K562 (cell line): ENCODE data around the gene PAQR7. TPM values are rescaled to one million over a fixed set of nuclear protein-coding genes. Genes with fewer than 3 reads are reported as not detected.

Experiments
- ATAC-seq: fragments of 200-7000 bp; cut with Tn5 transposase; 3 replicates; pipeline ENCODE4 v1.9.1; 2020; ENCODE audit warnings: moderate library complexity
- BruUV-seq: library from RNA; stranded (reverse); fragments of 400-500 nt; replicated peaks from 2 replicates; lab custom pipeline; 2021; lab: Mats Ljungman, UMichigan
- CTCF ChIA-PET: fragments of 300-600 bp; formaldehyde crosslinking; extraction: SDS; loops from one replicate; lab custom pipeline; 2021; ENCODE audit warnings: low intra/inter-chr PET ratio; lab: Yijun Ruan, JAX
- POLR2A ChIA-PET: fragments of 300-600, 350-650 bp; sonication (Branson Sonifier 250); formaldehyde crosslinking; extraction: SDS; loops from one replicate; lab custom pipeline; 2021; ENCODE audit warnings: antibody characterized with exemption, inconsistent platforms; lab: Yijun Ruan, JAX
- DNase-seq, 4 experiments: peaks; one replicate each; pipeline versions ENCODE4 v3.0.0 to v3.0.0-alpha.2; 2011 to 2018; ENCODE audit warnings: low spot score in 3 of 4, mixed read lengths in 3 of 4; ENCODE audit errors: extremely low read depth in 1 of 4
- FAIRE-seq: peaks from 2 replicates; lab custom pipeline; 2011; peaks lifted over from hg19 to GRCh38; lab: Jason Lieb, UNC
- H2AFZ ChIP-seq: 2 replicates; pipeline ENCODE4 v1.6.0; 2011; ENCODE audit warnings: low read depth, low read length, control low read depth, inconsistent platforms
- H3K27ac ChIP-seq: fragments of 200-600 bp; 3 replicates; pipeline ENCODE4 v1.8.0; 2011; ENCODE audit warnings: low read depth, mild to moderate bottlenecking, control low read depth, inconsistent platforms, low read length, moderate library complexity, mixed read lengths; ENCODE audit errors: extremely low read depth
- H3K27me3 ChIP-seq, 2 experiments: fragments of 300-600 bp in 1 of 2; 2 replicates in 1 of 2; 3 replicates in 1 of 2; pipeline versions ENCODE4 v1.6.0 to v1.8.0; 2011; ENCODE audit warnings: inconsistent platforms in 2 of 2, low read length in 2 of 2, mild to moderate bottlenecking in 1 of 2, mixed read lengths in 1 of 2, moderate library complexity in 1 of 2; ENCODE audit not compliant: control insufficient read depth in 2 of 2, insufficient read depth in 2 of 2
- H3K36me3 ChIP-seq: fragments of 300-600 bp; 3 replicates; pipeline ENCODE4 v1.8.0; 2011; ENCODE audit warnings: mild to moderate bottlenecking, low read length, inconsistent platforms; ENCODE audit not compliant: control insufficient read depth, insufficient read depth
- H3K4me1 ChIP-seq, 2 experiments: fragments of 200-600 bp in 1 of 2; replicated peaks in 1 of 2; 2 replicates in 1 of 2; 3 replicates in 1 of 2; pipeline versions ENCODE4 v1.5.1 to v1.8.0; 2011; ENCODE audit warnings: inconsistent platforms in 2 of 2, low read length in 2 of 2, mild to moderate bottlenecking in 1 of 2, mixed read lengths in 1 of 2, moderate library complexity in 1 of 2; ENCODE audit not compliant: control insufficient read depth in 2 of 2, insufficient read depth in 2 of 2
- H3K4me2 ChIP-seq: 2 replicates; pipeline ENCODE4 v1.6.1; 2011; ENCODE audit warnings: low read length, control low read depth, inconsistent platforms, mixed read lengths; ENCODE audit not compliant: insufficient read depth
- H3K4me3 ChIP-seq: fragments of 200-600 bp; sonication (generic), shearing (Covaris generic); 2 replicates; pipeline ENCODE4 v1.5.1; 2016; ENCODE audit warnings: control low read depth, inconsistent platforms
- H3K79me2 ChIP-seq: fragments of 200-600 bp; 3 replicates; pipeline ENCODE4 v1.8.0; 2011; ENCODE audit warnings: low read length, inconsistent platforms; ENCODE audit not compliant: control insufficient read depth, insufficient read depth
- H3K9ac ChIP-seq, 2 experiments: 2 replicates each; pipeline versions ENCODE4 v1.6.0 to v1.6.1; 2011; ENCODE audit warnings: low read depth in 2 of 2, low read length in 2 of 2, control low read depth in 1 of 2, inconsistent platforms in 1 of 2, mild to moderate bottlenecking in 1 of 2, mixed read lengths in 1 of 2; ENCODE audit not compliant: insufficient read depth in 1 of 2
- H3K9me1 ChIP-seq: one replicate; pipeline ENCODE4 v1.6.0; 2011; ENCODE audit warnings: inconsistent platforms, mild to moderate bottlenecking, low read length, moderate library complexity; ENCODE audit not compliant: control insufficient read depth, insufficient read depth
- H3K9me3 ChIP-seq: replicated peaks from 2 replicates; pipeline ENCODE4 v1.5.1; 2011; ENCODE audit warnings: low read depth, low read length, inconsistent platforms; ENCODE audit not compliant: control insufficient read depth, insufficient read depth
- H4K20me1 ChIP-seq: replicated peaks from 2 replicates; pipeline ENCODE4 v1.6.1; 2011; ENCODE audit warnings: low read length, inconsistent platforms, mixed read lengths; ENCODE audit not compliant: control insufficient read depth, insufficient read depth
- BCOR ChIP-seq: fragments of 450-650 bp; IDR thresholded peaks from 2 replicates; pipeline ENCODE4 v1.6.1; 2016
- BRD4 ChIP-seq: fragments of 200-600 bp; sonication (generic); IDR thresholded peaks from 2 replicates; pipeline ENCODE4 v1.6.1; 2017; ENCODE audit warnings: inconsistent platforms
- CEBPB ChIP-seq: fragments of 450-650 bp; IDR thresholded peaks from 2 replicates; pipeline ENCODE4 v1.6.1; 2016; ENCODE audit warnings: missing genetic modification characterization, missing compliant biosample characterization
- CEBPG ChIP-seq, 3 experiments: fragments of 200-800 bp in 1 of 3; sonication (Bioruptor generic) in 1 of 3; sonication (generic) in 1 of 3; formaldehyde crosslinking in 1 of 3; IDR thresholded peaks in 2 of 3; conservative IDR thresholded peaks in 1 of 3; 2 replicates each; pipeline versions ENCODE4 v1.6.1 to v1.8.0; 2016 to 2022; ENCODE audit warnings: missing compliant biosample characterization in 2 of 3, missing genetic modification characterization in 2 of 3, mild to moderate bottlenecking in 1 of 3, missing genetic modification reagents in 1 of 3
- CEBPZ ChIP-seq: fragments of 150-350 bp; IDR thresholded peaks from 2 replicates; pipeline ENCODE4 v1.6.1; 2014; ENCODE audit warnings: low read depth, mild to moderate bottlenecking, low read length, borderline replicate concordance
- KDM1A ChIP-seq, 2 experiments: fragments of 450-650 bp; IDR thresholded peaks; 2 replicates each; pipeline ENCODE4 v1.6.1; 2016; ENCODE audit warnings: mild to moderate bottlenecking in 2 of 2
- RBM25 ChIP-seq: fragments of 200-400 bp; formaldehyde crosslinking; IDR thresholded peaks from 2 replicates; pipeline ENCODE4 v1.6.1; 2018; ENCODE audit warnings: low read length, low read depth, moderate library complexity; ENCODE audit not compliant: severe bottlenecking
- SMARCA5 ChIP-seq: fragments of 450-650 bp; IDR thresholded peaks from 2 replicates; pipeline ENCODE4 v1.6.1; 2016
- ZFP36 ChIP-seq: fragments of 150-350 bp; IDR thresholded peaks from 2 replicates; pipeline ENCODE4 v1.6.1; 2018; ENCODE audit warnings: low read length, low read depth; ENCODE audit not compliant: partially characterized antibody
- WGBS: fragments of 100-300 bp; shearing (Covaris generic); methylation state at CpG from one replicate; pipeline ENCODE4 v1.1.6; 2016; ENCODE audit warnings: low coverage, mixed read lengths; ENCODE audit not compliant: insufficient coverage; ENCODE audit errors: missing lambda C conversion rate; 5-methylcytosine and 5-hydroxymethylcytosine counted together
- in situ Hi-C: fragments of 300-500 bp; cut with MboI; formaldehyde crosslinking; loops from 4 replicates; pipeline ENCODE4 v1.15.0; 2018; ENCODE audit warnings: inconsistent platforms, mixed read lengths
- intact Hi-C: fragments of 100-400 bp; cut with micrococcal nuclease; formaldehyde crosslinking; loops from 2 replicates; pipeline ENCODE4 v1.14.2; 2022
- polyA plus RNA-seq, 8 experiments: library from polyadenylated mRNA; depleted of rRNA in 4 of 8; stranded (reverse) in 5 of 8; unstranded in 3 of 8; fragments of >200 nt; fragmentation: Nextera tagmentation in 2 of 8; fragmentation: Illumina TruSeq in 1 of 8; extraction: Ambion mirVana in 2 of 8; extraction: Trizol in 1 of 8; gene quantifications; 2 replicates each; pipeline versions ENCODE4 v1.2.1 to v1.2.3, GENCODE V29; 2011 to 2014; ENCODE audit warnings: inconsistent platforms in 1 of 8, missing spikeins in 1 of 8
- total RNA-seq, 7 experiments: library from RNA; depleted of rRNA in 6 of 7; stranded (reverse); fragments of >200 nt in 6 of 7; fragmentation: Illumina TruSeq in 2 of 7; extraction: Trizol in 2 of 7; gene quantifications; 2 replicates each; pipeline versions ENCODE4 v1.2.1 to v1.2.3, GENCODE V29; 2011 to 2021; ENCODE audit warnings: low replicate concordance in 1 of 7
- TF ChIP-seq, protein P1 (sequence below): fragments of 450-650 bp; IDR thresholded peaks from 2 replicates; pipeline ENCODE4 v1.6.1; 2016; ENCODE audit warnings: low read depth

PAQR7 gene
- total and polyA plus RNA-seq, 9 of the 15 experiments (the other 6 are each of a cell fraction or from before 2014, with no cell fraction given) = 1.1 to 5.2 (median 2.6) TPM

DNA sequence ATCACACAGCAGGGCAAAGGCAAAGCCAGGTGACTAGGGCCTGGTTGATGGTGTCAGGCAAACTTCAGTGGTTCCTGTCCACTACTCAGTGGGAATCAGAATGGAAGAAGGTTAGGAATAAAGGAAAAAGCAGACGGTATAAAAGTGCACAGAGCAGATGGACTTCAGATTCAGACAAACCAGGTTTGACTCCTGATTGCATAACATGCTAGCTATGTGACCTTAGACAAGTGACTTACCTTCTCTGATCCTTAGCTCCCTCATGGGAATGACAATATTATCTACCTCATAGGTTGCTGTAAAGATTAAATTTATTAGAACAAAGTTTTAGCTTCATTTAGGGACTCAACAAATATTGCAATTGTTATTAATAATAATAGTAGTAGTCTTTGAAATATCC, 4.9 kb downstream of the PAQR7 start:
- H3K27me3 ChIP-seq = no peaks in the 10 kb centered on the region
- CTCF ChIA-PET = no interaction called here
- H3K27ac ChIP-seq = no peak overlapping the region
- no peaks in the 10 kb centered on the region for H3K9me3 ChIP-seq
- peaks cover 36 to 38% of the 10 kb centered on the region in 2 experiments for H3K4me1 ChIP-seq
- H3K36me3 ChIP-seq = no peaks in the 10 kb centered on the region
- DNase-seq = no peak
- in situ Hi-C loops (no loop called here), intact Hi-C loops (no loop called here)
- H3K79me2 ChIP-seq = peaks cover 10% of the 10 kb centered on the region; the same call in 2 of the 3 replicates
- WGBS = 52% methylated on average over 1 of the region's 1 CpG
- H3K9ac ChIP-seq = peak overlapping the region in 1 of 2 experiments; percentile 53; a peak in 1 of 4 replicates
- H3K9me1 ChIP-seq = no peaks in the 10 kb centered on the region
- POLR2A ChIA-PET = interaction anchor here (0.7 to 1.6 kb wide), 8 partner anchors 9 to 25 kb away, joined by 3 to 6 read pairs (median 4); no protein-coding TSS in a partner anchor
- TF ChIP-seq, protein P1, sequence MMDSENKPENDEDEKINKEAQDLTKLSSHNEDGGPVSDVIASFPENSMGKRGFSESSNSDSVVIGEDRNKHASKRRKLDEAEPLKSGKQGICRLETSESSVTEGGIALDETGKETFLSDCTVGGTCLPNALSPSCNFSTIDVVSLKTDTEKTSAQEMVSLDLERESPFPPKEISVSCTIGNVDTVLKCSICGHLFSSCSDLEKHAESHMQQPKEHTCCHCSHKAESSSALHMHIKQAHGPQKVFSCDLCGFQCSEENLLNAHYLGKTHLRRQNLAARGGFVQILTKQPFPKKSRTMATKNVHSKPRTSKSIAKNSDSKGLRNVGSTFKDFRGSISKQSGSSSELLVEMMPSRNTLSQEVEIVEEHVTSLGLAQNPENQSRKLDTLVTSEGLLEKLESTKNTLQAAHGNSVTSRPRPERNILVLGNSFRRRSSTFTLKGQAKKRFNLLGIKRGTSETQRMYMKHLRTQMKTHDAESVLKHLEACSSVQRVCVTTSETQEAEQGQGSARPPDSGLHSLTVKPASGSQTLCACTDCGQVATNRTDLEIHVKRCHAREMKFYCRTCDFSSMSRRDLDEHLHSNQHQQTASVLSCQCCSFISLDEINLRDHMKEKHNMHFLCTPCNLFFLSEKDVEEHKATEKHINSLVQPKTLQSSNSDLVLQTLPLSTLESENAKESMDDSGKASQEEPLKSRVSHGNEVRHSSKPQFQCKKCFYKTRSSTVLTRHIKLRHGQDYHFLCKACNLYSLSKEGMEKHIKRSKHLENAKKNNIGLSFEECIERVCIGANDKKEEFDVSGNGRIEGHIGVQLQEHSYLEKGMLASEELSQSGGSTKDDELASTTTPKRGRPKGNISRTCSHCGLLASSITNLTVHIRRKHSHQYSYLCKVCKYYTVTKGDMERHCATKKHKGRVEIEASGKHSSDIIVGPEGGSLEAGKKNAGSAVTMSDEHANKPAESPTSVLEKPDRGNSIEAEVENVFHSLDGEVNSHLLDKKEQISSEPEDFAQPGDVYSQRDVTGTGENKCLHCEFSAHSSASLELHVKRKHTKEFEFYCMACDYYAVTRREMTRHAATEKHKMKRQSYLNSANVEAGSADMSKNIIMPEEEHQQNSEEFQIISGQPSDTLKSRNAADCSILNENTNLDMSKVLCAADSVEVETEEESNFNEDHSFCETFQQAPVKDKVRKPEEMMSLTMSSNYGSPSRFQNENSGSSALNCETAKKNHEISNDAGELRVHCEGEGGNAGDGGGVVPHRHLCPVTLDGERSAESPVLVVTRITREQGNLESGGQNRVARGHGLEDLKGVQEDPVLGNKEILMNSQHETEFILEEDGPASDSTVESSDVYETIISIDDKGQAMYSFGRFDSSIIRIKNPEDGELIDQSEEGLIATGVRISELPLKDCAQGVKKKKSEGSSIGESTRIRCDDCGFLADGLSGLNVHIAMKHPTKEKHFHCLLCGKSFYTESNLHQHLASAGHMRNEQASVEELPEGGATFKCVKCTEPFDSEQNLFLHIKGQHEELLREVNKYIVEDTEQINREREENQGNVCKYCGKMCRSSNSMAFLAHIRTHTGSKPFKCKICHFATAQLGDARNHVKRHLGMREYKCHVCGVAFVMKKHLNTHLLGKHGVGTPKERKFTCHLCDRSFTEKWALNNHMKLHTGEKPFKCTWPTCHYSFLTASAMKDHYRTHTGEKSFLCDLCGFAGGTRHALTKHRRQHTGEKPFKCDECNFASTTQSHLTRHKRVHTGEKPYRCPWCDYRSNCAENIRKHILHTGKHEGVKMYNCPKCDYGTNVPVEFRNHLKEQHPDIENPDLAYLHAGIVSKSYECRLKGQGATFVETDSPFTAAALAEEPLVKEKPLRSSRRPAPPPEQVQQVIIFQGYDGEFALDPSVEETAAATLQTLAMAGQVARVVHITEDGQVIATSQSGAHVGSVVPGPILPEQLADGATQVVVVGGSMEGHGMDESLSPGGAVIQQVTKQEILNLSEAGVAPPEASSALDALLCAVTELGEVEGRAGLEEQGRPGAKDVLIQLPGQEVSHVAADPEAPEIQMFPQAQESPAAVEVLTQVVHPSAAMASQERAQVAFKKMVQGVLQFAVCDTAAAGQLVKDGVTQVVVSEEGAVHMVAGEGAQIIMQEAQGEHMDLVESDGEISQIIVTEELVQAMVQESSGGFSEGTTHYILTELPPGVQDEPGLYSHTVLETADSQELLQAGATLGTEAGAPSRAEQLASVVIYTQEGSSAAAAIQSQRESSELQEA = 0 out of 2 replicates have a peak, but pooled peaks have one; percentile 44
- TF ChIP-seq BRD4 = no peak
- TF ChIP-seq KDM1A (IDR thresholded peaks at IDR 0.05) = 0 out of 4 replicates have a peak, but pooled peaks of 1 of the 2 experiments have one; percentile 13
- TF ChIP-seq CEBPZ = no peak
- peak; percentile 69 for TF ChIP-seq SMARCA5
- peak; percentile 75 for TF ChIP-seq ZFP36
- TF ChIP-seq CEBPG (CRISPR knock-in tag; IDR thresholded peaks at IDR 0.05) = peak; percentile 76
- peak; percentile 57 to 85; a peak in 3 of 4 replicates for TF ChIP-seq CEBPG (tag; conservative IDR thresholded peaks at IDR 0.05 in 1 of 2, IDR thresholded peaks at IDR 0.05 in 1 of 2)
- TF ChIP-seq CEBPB (tag) = peak; percentile 91
- TF ChIP-seq RBM25 = peak; percentile 93
- TF ChIP-seq BCOR = peak; percentile 74
- no peak overlapping the region for H3K4me3 ChIP-seq
- H2AFZ ChIP-seq = no peak overlapping the region
- BruUV-seq = no TSS peak
- no peak for ATAC-seq
- no peaks in the 10 kb centered on the region for H4K20me1 ChIP-seq
- no peak overlapping the region; the same call in 1 of the 2 replicates for H3K4me2 ChIP-seq
- FAIRE-seq = no peak
